ENCODE data around the gene WBP2NL. TPM values are rescaled to one million over a fixed set of nuclear protein-coding genes. Genes with fewer than 3 reads are reported as not detected.

The WBP2NL gene
- total and polyA plus RNA-seq, 2 of the 8 experiments (the other 6 are each of a cell fraction or from before 2014, with no cell fraction given): not detected

DNA sequence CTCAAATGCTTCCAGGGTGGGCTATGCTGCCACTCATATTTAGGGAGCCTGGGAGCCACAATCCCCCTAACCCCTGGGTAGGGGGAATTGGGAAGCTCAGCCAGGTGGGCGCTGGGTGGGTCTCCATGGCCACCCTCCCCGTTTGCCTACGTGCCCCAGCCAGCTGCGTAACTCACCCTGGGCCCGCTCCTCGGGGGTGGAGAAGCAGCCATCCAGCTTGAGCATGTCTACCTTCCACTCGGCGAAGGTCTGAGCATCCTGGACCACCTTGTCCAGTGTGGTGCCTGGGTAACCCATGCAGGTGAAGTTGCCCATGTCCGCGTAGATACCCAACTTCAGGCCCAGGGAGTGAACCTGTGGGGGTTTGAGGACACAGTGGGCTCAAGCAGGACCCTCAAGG lies 68.3 kb downstream of the WBP2NL start:
- TF ChIP-seq BRCA1 (IDR thresholded peaks at IDR 0.05; ENCODE audit: low read depth, low read length) (no peak), NANOG (IDR thresholded peaks at IDR 0.05; ENCODE audit: insufficient read depth, low read depth, low read length, poor library complexity, severe bottlenecking) (no peak), BACH1 (IDR thresholded peaks at IDR 0.05; ENCODE audit: low read length) (no peak), KDM1A (IDR thresholded peaks at IDR 0.05; ENCODE audit: borderline replicate concordance, low read length) (no peak), RFX5 (IDR thresholded peaks at IDR 0.05; ENCODE audit: borderline replicate concordance, low read depth, low read length) (no peak), HDAC2 (IDR thresholded peaks at IDR 0.05; ENCODE audit: borderline replicate concordance in 1 of 2, low read depth in 2 of 2, low read length in 2 of 2) (no peak)
- WGBS, 2 experiments (ENCODE audit: extremely low coverage in 1 of 2, insufficient coverage in 1 of 2, insufficient read length in 1 of 2, insufficient replicate concordance in 2 of 2, low coverage in 1 of 2, low lambda C conversion rate in 2 of 2, missing lambda C conversion rate in 1 of 2): 94% methylated on average over 9 of the region's 10 CpGs; no CpG with 5 or more reads in 1 of the 2 experiments
- Histone ChIP-seq H3K27me3 (replicated peaks in 1 of 4; ENCODE audit: control insufficient read depth in 3 of 4, extremely low read depth in 1 of 4, insufficient read depth in 3 of 4, low read length in 3 of 4) (no peaks in the 10 kb centered on the region; a peak in 2 of 7 replicates), H2BK15ac (ENCODE audit: low read length) (no peak overlapping the region), H2AFZ (ENCODE audit: low read length) (no peak overlapping the region), H3K9ac (replicated peaks in 1 of 4; ENCODE audit: extremely low read depth in 1 of 4, low read depth in 3 of 4, low read length in 3 of 4) (no peak overlapping the region), H3K27ac (ENCODE audit: low read depth, low read length) (no peak overlapping the region), H4K8ac (ENCODE audit: extremely low read depth, insufficient read depth, low read length) (no peak overlapping the region), H3K79me2 (ENCODE audit: control insufficient read depth in 1 of 2, insufficient read depth in 2 of 2, low read length in 2 of 2) (no peaks in the 10 kb centered on the region), H3K23ac (ENCODE audit: insufficient read length) (no peak overlapping the region), H2BK5ac (ENCODE audit: low read depth, low read length) (no peak overlapping the region), H3K56ac (replicated peaks; ENCODE audit: insufficient read length, low read depth, low read length) (no peak overlapping the region), H3K4me1 (replicated peaks in 1 of 4; ENCODE audit: control insufficient read depth in 3 of 4, insufficient read depth in 4 of 4, low read length in 3 of 4) (peaks cover 0 to 26% (median 13%) of the 10 kb centered on the region in 4 experiments; a peak in 6 of 7 replicates), H4K5ac (ENCODE audit: insufficient read length, low read depth, low read length) (no peak overlapping the region), H2BK12ac (ENCODE audit: low read depth, low read length) (no peak overlapping the region), H3K23me2 (ENCODE audit: low read depth, low read length) (peaks cover 8% of the 10 kb centered on the region; the same call in 1 of the 2 replicates), H3K79me1 (ENCODE audit: low read depth, low read length) (no peaks in the 10 kb centered on the region), H3K4me2 (ENCODE audit: insufficient read depth in 1 of 2, low read depth in 2 of 2, low read length in 2 of 2) (no peak overlapping the region), H3K14ac (ENCODE audit: insufficient read length) (no peak overlapping the region), H4K20me1 (replicated peaks in 1 of 2; ENCODE audit: control insufficient read depth in 1 of 2, insufficient read depth in 2 of 2, low read length in 2 of 2) (peaks cover 0 to 3% of the 10 kb centered on the region in 2 experiments), H3K9me3 (ENCODE audit: insufficient read depth in 2 of 2, low read depth in 1 of 2, low read length in 1 of 2) (no peaks in the 10 kb centered on the region), H3K4ac (replicated peaks; ENCODE audit: insufficient read length, low read depth, low read length) (no peak overlapping the region), H2AK5ac (ENCODE audit: low read depth, low read length) (no peak overlapping the region), H3K36me3 (ENCODE audit: control insufficient read depth in 2 of 4, insufficient read depth in 4 of 4, low read length in 3 of 4) (no peaks in the 10 kb centered on the region; a peak in 2 of 8 replicates), H4K91ac (replicated peaks; ENCODE audit: insufficient read length, low read length) (no peak overlapping the region), H2BK120ac (replicated peaks; ENCODE audit: low read depth, low read length) (no peak overlapping the region), H2BK20ac (ENCODE audit: low read length) (no peak overlapping the region), H3K18ac (ENCODE audit: extremely low read depth, low read length) (no peak overlapping the region), H3K4me3 (ENCODE audit: extremely low read depth in 1 of 4, insufficient read depth in 2 of 4, low read depth in 3 of 4, low read length in 4 of 4) (no peak overlapping the region)
- CTCF ChIA-PET (ENCODE audit: partially characterized antibody): interaction anchor here (0.5 to 1.1 kb wide), 2 partner anchors 50 to 1857 kb away, joined by 3 to 5 read pairs; partner anchors contain the start of gene PNPLA3
- FAIRE-seq (no peak), DNase-seq (ENCODE audit: low read depth in 1 of 2, low spot score in 2 of 2) (no peak)
- POLR2A ChIA-PET (ENCODE audit: partially characterized antibody): interaction anchor here (0.9 to 1.1 kb wide), 2 partner anchors 9 to 13 kb away, joined by 3 to 5 read pairs; no protein-coding TSS in a partner anchor

All from H1 (cell line).